Renal cortical epithelial cell (primary cell): Measurements from ENCODE around the gene MACO1. TPM values are rescaled to one million over a fixed set of nuclear protein-coding genes. Genes with fewer than 3 reads are reported as not detected.
"Not testable (repeated sequence)": the region's sequence is repeated elsewhere in the genome, so short reads cannot be mapped to it uniquely, and the experiment has no call there.

Experiments
- DNase-seq: peaks from one replicate; pipeline ENCODE4 v3.0.0-alpha.2; 2011; ENCODE audit warnings: low read depth
- total RNA-seq: library from RNA; depleted of rRNA; stranded (reverse); fragments of >200 nt; gene quantifications from 2 replicates; pipeline ENCODE4 v1.2.3, GENCODE V29; 2014

The MACO1 gene
- total RNA-seq, 1 donor from 2014 or later = 20.2 TPM

GRCh38 chr1:25487628-25488027 lies 56.9 kb downstream of the MACO1 start:
- no peak for DNase-seq

GRCh38 chr1:25492323-25492722 lies 61.6 kb downstream of the MACO1 start:
- no peak for DNase-seq

GRCh38 chr1:25494952-25495351 lies 64.3 kb downstream of the MACO1 start:
- no peak for DNase-seq

- no peak for DNase-seq
Measured at GRCh38 chr1:25500694-25501093, 70.0 kb downstream of the MACO1 start.

- peak; percentile 65 for DNase-seq
Measured at GRCh38 chr1:25501235-25502058, 70.8 kb downstream of the MACO1 start.

GRCh38 chr1:25502957-25503356 lies 72.3 kb downstream of the MACO1 start:
- DNase-seq = peak; percentile 60

GRCh38 chr1:25503551-25504426 lies 73.1 kb downstream of the MACO1 start:
- DNase-seq = peak; percentile 47

GRCh38 chr1:25504706-25505595 lies 74.3 kb downstream of the MACO1 start:
- no peak for DNase-seq

- DNase-seq = no peak
Measured at GRCh38 chr1:25505656-25506385, 75.1 kb downstream of the MACO1 start.

- not testable (repeated sequence) for DNase-seq
Measured at GRCh38 chr1:25506566-25507463, 76.1 kb downstream of the MACO1 start.

GRCh38 chr1:25513666-25514065 lies 83.0 kb downstream of the MACO1 start:
- no peak for DNase-seq

GRCh38 chr1:25515033-25515432 lies 84.3 kb downstream of the MACO1 start:
- no peak for DNase-seq

GRCh38 chr1:25516686-25517085 lies 86.0 kb downstream of the MACO1 start:
- DNase-seq = no peak

- DNase-seq = no peak
Measured at GRCh38 chr1:25517476-25518394, 87.0 kb downstream of the MACO1 start.

GRCh38 chr1:25519624-25520023 lies 88.9 kb downstream of the MACO1 start:
- peak; percentile 90 for DNase-seq

- DNase-seq = peak; percentile 53
Measured at GRCh38 chr1:25520446-25521061, 89.9 kb downstream of the MACO1 start.

GRCh38 chr1:25522031-25522655 lies 91.4 kb downstream of the MACO1 start:
- peak; percentile 88 for DNase-seq

- no peak for DNase-seq
Measured at GRCh38 chr1:25523542-25523941, 92.8 kb downstream of the MACO1 start.
